ENCODE measurements around the gene PRAME.
"Not testable (repeated sequence)": the region's sequence is repeated elsewhere in the genome, so short reads cannot be mapped to it uniquely, and the experiment has no call there.

Gene PRAME

GRCh38 chr22:22548910-22549309, 10.2 kb downstream of the PRAME start:
- no peak for FAIRE-seq

GRCh38 chr22:22548317-22548716, 10.7 kb downstream of the PRAME start:
- FAIRE-seq, result no peak

DNA sequence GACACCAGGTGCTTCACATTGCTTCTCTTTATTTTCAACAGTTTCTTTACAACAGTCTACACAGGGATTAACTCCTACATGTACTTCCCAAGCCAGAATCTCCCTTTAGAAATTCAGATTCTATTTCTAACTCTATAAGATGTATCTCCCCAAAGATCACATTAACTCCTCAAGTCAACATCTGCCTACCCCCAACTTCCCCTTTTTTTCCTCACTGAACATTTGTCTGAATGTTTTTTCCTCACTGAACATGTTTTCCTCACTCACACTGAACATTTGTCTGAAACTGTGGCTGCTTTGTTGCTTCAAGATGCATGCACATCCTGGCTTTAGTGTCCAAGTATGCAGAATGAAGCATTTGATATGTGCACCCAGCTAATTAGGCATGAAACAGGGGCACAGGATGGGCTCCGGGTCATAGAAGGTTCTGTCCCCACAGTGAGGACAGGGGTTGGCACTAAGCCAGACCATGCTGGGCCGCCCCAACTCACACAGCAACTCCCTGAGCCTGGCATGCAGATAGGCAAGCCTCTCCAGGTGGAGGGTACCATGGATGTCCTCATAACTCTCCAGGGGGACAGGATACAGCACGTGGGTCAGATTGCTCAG, 11.3 kb downstream of the PRAME start:
- no peak for FAIRE-seq

DNA sequence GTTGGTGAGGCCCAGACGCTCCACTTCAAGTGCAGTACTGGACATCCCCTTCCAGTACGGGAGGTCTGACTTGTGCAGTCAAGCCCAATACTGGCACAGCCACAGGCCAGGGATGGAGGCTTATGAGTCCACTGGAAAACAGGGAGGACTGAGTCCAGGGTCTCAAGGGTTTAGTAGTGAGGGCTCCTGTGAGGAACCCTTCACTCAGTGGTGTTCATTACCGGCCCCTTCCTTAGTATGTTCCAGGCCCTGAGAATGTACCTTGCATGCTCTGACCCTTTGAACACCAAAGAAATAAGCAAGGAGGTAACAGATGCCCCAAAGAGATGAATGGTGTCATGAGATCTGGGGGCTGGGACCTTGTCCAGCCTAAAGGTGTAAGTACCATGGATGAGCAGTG, 11.8 kb downstream of the PRAME start:
- no peak for FAIRE-seq

GRCh38 chr22:22546490-22546889, 12.6 kb downstream of the PRAME start:
- FAIRE-seq, result no peak

DNA sequence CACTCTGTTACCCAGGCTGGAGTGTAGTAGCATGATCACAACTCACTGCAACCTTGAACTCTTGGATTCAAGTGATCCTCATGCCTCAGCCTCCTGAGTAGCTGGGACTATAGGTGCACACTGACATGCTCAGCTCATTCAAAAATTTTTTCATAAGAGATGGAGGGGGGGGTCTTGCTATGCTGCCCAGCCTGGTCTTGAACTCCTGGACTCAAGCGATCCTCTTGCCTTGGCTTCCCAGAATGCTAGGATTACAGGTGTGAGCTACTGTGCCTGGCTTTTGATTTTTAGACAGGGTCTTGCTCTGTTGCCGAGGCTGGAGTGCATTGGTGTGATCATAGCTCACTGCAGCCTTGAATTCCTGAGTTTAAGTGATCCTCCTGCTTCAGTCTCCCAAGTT, 14.0 kb downstream of the PRAME start:
- FAIRE-seq, result no peak

DNA sequence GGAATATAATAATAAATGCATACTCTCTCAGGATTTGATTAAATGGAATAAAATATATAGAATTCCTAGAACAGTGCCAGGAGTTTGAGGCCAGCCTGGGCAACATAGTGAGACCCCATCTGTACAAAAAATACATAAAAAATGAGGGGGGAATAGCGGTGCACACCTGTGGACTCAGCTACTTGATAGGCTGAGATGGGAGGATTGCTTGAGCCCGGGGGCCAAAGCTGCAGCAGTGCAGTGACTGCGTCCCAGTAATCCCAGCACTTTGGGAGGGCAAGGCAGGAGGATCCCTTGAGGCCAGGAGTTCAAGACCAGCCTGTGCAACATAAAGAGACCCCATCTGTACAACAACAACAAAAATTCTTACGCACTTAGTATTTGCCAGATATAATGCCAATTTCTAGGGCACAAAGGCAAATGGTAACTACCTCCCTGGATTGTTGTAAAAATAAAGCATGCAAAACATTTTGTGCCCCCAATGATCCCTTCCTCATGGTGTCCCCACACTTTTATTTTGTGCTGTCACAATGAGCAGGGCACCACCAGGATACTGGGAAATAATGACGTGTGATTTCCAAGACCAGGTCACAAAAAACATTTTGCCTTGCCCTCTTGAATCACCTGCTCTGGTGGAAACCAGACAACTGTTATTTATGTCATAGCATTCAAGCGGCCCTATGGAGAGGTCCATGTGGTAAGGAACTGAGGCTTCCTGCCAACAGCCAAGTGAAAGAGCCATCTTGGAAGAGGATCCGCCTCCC, 20.7 kb downstream of the PRAME start:
- no peak for FAIRE-seq

DNA sequence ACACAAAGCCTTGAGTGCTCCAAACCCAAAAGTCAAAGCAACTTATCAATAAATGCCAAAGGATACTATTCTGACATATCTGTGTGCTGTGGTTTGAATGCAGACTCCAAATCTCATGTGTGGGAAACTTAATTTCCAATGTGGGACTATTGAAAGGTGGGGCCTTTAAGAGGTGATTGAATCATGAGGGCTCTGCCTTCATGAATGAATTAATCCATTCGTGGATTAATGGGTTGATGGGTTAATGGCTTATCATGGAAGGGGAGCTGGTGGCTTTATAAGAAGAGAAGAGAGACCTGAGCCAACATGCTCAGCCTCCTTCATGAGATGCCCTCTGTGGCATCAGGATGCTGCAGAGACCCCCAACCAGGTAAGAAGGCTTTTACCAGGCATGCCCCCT, 22.1 kb downstream of the PRAME start:
- FAIRE-seq, result no peak

GRCh38 chr22:22536515-22536914, 22.6 kb downstream of the PRAME start:
- FAIRE-seq, result no peak

GRCh38 chr22:22535662-22536061, 23.4 kb downstream of the PRAME start:
- no peak for FAIRE-seq

- FAIRE-seq, result no peak
Observed at GRCh38 chr22:22534604-22535415, 24.3 kb downstream of the PRAME start.

DNA sequence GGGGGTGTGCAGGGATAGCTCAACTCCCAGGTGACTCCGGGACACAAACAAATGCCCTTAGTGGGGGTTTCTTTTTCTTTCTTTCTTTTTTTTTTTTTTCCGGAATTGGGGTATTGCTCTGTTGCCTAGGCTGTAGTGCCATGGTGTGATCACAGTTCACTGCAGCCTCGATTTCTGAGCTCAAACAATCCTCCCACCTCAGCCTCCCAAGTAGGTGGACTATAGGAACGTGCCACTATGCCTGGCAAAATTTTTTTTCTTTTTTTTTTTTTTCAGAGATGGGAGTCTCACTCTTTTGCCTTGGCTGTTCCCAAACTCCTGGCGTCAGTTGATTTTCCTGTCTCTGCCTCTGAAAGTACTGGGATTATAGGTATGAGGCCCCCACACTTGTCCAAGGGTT, 25.2 kb downstream of the PRAME start:
- no peak for FAIRE-seq

DNA sequence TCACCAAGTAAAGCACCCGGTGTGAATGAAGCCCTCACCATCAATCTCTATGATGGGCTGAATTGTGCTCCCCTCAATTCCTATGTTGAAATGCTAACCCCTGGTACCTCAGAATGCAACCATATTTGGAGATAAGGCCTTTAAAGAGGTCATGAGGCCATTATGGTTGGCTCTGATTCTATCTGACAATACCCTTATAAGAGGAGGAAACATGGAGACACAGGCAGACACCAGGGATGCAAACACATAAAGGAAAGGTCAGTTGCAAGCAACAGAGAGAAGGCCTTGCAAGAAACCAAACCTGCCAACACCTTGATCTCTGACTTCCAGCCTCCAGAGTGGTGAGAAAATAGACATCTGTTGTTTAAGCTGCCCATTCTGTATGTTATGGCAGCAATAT, 25.6 kb downstream of the PRAME start:
- FAIRE-seq, result no peak

DNA sequence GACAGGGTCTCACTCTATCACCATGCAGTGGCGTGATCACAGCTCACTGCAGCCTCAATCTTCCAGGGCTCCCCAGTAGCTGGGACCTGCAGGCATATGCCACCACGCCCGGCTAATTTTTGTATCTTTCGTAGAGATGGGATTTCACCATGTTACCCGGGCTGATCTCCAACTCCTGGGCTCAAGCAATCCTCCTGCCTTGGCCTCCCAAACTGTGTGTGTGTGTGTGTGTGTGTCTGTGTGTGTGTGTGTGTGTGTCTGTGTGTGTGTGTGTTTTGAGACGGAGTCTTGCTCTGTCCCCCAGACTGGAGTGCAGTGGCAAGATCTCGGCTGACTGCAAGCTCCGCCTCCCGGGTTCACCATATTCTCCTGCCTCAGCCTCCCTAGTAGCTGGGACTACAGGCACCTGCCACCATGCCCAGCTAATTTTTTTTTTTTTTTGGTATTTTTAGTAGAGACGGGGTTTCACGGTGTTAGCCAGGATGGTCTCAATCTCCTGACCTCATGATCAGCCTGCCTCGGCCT, 26.5 kb downstream of the PRAME start:
- FAIRE-seq, result not testable (repeated sequence)

DNA sequence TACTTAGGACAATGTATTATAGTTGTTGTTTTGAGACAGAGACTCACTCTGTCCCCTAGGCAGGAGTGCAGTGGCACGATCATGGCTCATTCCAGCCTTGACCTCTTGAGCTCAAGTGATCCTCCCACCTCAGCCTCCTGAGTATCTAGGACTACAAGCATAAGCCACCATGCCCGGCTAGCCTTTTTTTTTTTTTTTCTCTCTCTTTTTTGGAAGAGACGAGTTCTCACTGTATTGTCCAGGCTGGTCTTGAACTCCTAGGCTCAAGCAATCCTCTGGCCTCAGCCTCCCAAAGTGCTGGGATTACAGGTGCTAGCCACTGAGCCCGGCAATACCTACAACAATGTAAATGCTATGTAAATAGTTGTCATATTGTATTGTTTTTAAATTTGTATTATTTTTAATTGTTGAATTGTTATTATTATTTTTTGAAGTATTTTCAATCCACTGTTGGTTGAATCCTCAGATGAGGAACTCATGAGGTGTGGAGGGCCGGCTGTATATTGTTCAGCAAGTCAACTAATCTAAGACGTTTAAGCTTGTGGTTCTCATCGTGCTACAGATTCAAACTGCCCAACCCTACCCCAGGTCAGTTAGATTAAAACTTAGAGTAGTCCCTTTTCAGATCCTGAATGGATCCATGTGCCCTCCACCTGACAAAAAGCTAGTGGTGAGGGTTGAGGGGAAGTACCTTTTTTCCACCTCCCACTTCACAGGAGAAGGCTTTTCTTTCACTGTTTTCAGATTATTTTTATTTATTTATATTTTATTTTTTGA, 27.1 kb downstream of the PRAME start:
- FAIRE-seq, result no peak

DNA sequence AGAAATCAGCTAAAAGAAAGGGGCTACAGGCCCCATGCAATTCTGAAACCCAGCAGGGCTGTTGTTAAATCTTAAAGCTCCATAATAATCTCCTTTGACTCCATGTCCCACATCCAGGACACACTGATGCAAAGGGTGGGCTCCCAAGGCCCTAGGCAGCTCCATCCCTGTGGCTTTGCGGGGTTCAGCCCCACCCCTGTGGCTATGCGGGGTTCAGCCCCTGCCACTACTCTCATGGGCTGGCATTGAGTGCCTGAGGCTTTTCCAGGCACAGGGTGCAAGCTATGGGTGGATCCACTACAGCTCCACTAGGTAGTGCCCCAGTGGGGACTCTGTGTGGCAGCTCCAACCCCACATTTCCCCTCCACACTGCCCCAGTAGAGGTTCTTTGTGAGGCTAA, 30.3 kb downstream of the PRAME start:
- no peak for FAIRE-seq

GRCh38 chr22:22527312-22527711, 31.8 kb downstream of the PRAME start:
- no peak for FAIRE-seq

GRCh38 chr22:22526125-22526912, 32.7 kb downstream of the PRAME start:
- FAIRE-seq, result no peak

- FAIRE-seq, result no peak
Observed at GRCh38 chr22:22523494-22523893, 35.6 kb downstream of the PRAME start.

DNA sequence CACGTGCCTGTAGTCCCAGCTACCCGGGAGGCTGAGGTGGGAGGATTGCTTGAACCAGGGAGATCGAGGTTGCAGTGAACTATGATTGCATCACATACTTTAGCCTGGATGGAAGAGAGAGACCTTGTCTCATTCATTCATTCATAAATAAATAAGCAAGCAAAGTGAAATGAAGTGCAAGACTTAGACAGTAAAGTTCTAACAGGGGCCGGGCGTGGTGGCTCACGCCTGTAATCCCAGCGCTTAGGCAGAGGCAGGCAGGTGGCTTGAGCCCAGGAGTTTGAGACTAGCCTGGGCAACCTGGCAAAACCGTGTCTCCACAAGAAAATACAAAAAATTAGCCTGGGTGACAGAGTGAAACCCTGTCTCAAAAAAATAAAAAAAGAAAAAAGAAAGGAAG, 37.4 kb downstream of the PRAME start:
- no peak for FAIRE-seq

GRCh38 chr22:22520667-22521602, 38.1 kb downstream of the PRAME start:
- FAIRE-seq, result no peak

Measured in TTC549 (cell line).